Measurements from ENCODE around the gene AOAH. TPM values are rescaled to one million over a fixed set of nuclear protein-coding genes. Genes with fewer than 3 reads are reported as not detected.

AOAH gene
- total and polyA plus RNA-seq, 2 of the 4 experiments (the other 2 are of a cell fraction) = not detected

DNA sequence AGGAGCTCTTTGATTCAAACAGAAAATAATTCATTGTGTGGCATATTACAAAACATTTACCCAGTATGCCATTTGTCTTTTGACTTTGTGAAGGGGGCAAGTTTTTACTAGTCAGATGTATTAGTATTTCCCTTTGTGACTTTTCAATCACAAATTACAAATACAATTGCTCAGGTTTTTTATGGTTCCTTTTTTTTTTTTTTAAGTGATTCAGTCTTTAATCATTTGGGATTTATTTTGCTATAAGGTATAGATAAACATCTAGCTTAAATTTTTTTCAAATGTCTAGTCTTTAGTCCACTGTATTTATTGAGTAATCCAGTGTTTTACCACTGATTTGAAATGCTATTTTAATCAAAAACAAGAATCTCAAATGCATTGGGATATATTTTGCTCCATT, 75.9 kb downstream of the AOAH start:
- Histone ChIP-seq H2AFZ (replicated peaks; ENCODE audit: low read length, poor library complexity) (no peak overlapping the region), H2BK5ac (ENCODE audit: low read depth, low read length, poor library complexity, severe bottlenecking) (no peak overlapping the region), H3K18ac (ENCODE audit: low read depth, low read length) (no peak overlapping the region), H3K14ac (replicated peaks; ENCODE audit: low read depth, low read length) (no peak overlapping the region), H3K27me3 (ENCODE audit: control insufficient read depth, insufficient read depth, low read length) (peaks cover 6% of the 10 kb centered on the region), H4K91ac (ENCODE audit: insufficient read depth, low read depth, low read length) (no peak overlapping the region), H3K4me2 (ENCODE audit: low read depth, low read length) (no peak overlapping the region), H3K9me1 (ENCODE audit: insufficient read depth, low read length) (peaks cover 3% of the 10 kb centered on the region; the same call in 1 of the 2 replicates), H3K9me3 (ENCODE audit: control insufficient read depth, insufficient read depth, low read length) (no peaks in the 10 kb centered on the region), H3K79me1 (ENCODE audit: low read depth in 1 of 2, low read length in 2 of 2) (no peaks in the 10 kb centered on the region), H2AK9ac (replicated peaks; ENCODE audit: low read depth, low read length, poor library complexity) (no peak overlapping the region), H2AK5ac (ENCODE audit: low read depth, low read length) (no peak overlapping the region), H3K4ac (ENCODE audit: low read depth, low read length) (no peak overlapping the region), H3K9ac (ENCODE audit: low read depth, low read length) (no peak overlapping the region), H3K56ac (ENCODE audit: extremely low read depth, insufficient read depth, low read length) (no peak overlapping the region), H3K27ac (ENCODE audit: insufficient read depth, low read length) (no peak overlapping the region), H4K8ac (ENCODE audit: low read depth in 2 of 2, low read length in 2 of 2) (no peak overlapping the region), H2BK120ac (ENCODE audit: low read depth, low read length) (no peak overlapping the region), H4K5ac (ENCODE audit: low read depth, low read length) (no peak overlapping the region), H3K36me3 (ENCODE audit: control insufficient read depth, insufficient read depth, low read length) (no peaks in the 10 kb centered on the region), H2BK15ac (ENCODE audit: low read depth, low read length) (no peak overlapping the region), H2BK20ac (ENCODE audit: low read depth, low read length) (no peak overlapping the region), H3K4me3 (ENCODE audit: insufficient read depth, low read depth, low read length) (no peak overlapping the region), H4K20me1 (ENCODE audit: insufficient read depth, low read length) (no peaks in the 10 kb centered on the region), H3K23ac (ENCODE audit: low read depth, low read length) (no peak overlapping the region), H3K4me1 (ENCODE audit: control insufficient read depth, insufficient read depth, low read length) (peaks cover 9% of the 10 kb centered on the region)
- dilution Hi-C loops (cut with HindIII; ENCODE audit: low sequenced_read_pairs, unreplicated experiment) = no loop called here
- DNase-seq (no peak), ATAC-seq (ENCODE audit: low read depth) (no peak)
- BruUV-seq (replicated peaks) = no TSS peak
- in situ Hi-C loops (cut with MboI; ENCODE audit: low sequenced_read_pairs) = no loop called here
- intact Hi-C loops (cut with micrococcal nuclease) = no loop called here
- ChIA-PET CTCF (interaction anchor here (0.7 kb wide), 3 partner anchors 61 to 1140 kb away, joined by 3 to 4 read pairs (median 3); no protein-coding TSS in a partner anchor), POLR2A (ENCODE audit: unreplicated experiment) (no interaction called here)
- TF ChIP-seq MAZ (IDR thresholded peaks at IDR 0.05; ENCODE audit: borderline replicate concordance, low read depth, low read length) (no peak), SMC3 (IDR thresholded peaks at IDR 0.05; ENCODE audit: low read depth, low read length) (no peak), BHLHE40 (IDR thresholded peaks at IDR 0.05; ENCODE audit: low read depth, low read length) (no peak), MXI1 (IDR thresholded peaks at IDR 0.05; ENCODE audit: borderline replicate concordance, low read depth, low read length) (no peak), RAD21 (IDR thresholded peaks at IDR 0.05; ENCODE audit: low read length) (no peak)
- TF ChIP-seq, protein P1, sequence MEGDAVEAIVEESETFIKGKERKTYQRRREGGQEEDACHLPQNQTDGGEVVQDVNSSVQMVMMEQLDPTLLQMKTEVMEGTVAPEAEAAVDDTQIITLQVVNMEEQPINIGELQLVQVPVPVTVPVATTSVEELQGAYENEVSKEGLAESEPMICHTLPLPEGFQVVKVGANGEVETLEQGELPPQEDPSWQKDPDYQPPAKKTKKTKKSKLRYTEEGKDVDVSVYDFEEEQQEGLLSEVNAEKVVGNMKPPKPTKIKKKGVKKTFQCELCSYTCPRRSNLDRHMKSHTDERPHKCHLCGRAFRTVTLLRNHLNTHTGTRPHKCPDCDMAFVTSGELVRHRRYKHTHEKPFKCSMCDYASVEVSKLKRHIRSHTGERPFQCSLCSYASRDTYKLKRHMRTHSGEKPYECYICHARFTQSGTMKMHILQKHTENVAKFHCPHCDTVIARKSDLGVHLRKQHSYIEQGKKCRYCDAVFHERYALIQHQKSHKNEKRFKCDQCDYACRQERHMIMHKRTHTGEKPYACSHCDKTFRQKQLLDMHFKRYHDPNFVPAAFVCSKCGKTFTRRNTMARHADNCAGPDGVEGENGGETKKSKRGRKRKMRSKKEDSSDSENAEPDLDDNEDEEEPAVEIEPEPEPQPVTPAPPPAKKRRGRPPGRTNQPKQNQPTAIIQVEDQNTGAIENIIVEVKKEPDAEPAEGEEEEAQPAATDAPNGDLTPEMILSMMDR (conservative IDR thresholded peaks at IDR 0.05; ENCODE audit: low read depth, low read length) = no peak

Measured in IMR-90 (cell line).